ENCODE results near the gene BCL11A. TPM values are rescaled to one million over a fixed set of nuclear protein-coding genes. Genes with fewer than 3 reads are reported as not detected.

BCL11A gene
- total RNA-seq, 1 experiment from 2014 or later = 91.4 TPM

GRCh38 chr2:60565472-60565871 is 12.0 kb upstream of the BCL11A start:
- Histone ChIP-seq H3K4ac (ENCODE audit: low read depth, low read length) (no peak overlapping the region), H2BK20ac (ENCODE audit: low read depth, low read length, poor library complexity, severe bottlenecking) (no peak overlapping the region), H3K56ac (ENCODE audit: insufficient read length, low read depth, low read length) (no peak overlapping the region), H3T11ph (ENCODE audit: low read length) (no peak overlapping the region), H3K23ac (ENCODE audit: insufficient read length, low read depth, low read length) (no peak overlapping the region), H4K8ac (replicated peaks; ENCODE audit: insufficient read length, low read depth, low read length) (no peak overlapping the region), H4K91ac (ENCODE audit: insufficient read length, low read depth, low read length) (no peak overlapping the region), H3K4me1 (ENCODE audit: insufficient read depth, low read length) (peaks cover 3% of the 10 kb centered on the region; the same call in 1 of the 2 replicates), H4K5ac (ENCODE audit: insufficient read length, low read depth, low read length) (no peak overlapping the region), H2AFZ (ENCODE audit: low read length) (no peak overlapping the region), H2BK15ac (ENCODE audit: low read depth, low read length) (no peak overlapping the region), H3K4me2 (ENCODE audit: insufficient read depth, insufficient read length, low read length) (no peak overlapping the region), H3K79me1 (ENCODE audit: insufficient read depth, low read depth, low read length, poor library complexity, severe bottlenecking) (no peaks in the 10 kb centered on the region), H3K14ac (ENCODE audit: insufficient read depth, low read length) (no peak overlapping the region), H3K23me2 (ENCODE audit: insufficient read length, low read depth, low read length, poor library complexity, severe bottlenecking) (peaks cover 11% of the 10 kb centered on the region), H3K79me2 (ENCODE audit: insufficient read depth, low read length) (no peaks in the 10 kb centered on the region), H3K9me3 (ENCODE audit: control insufficient read depth, low read depth, low read length) (no peaks in the 10 kb centered on the region), H3K27ac (ENCODE audit: insufficient read length, low read depth, low read length) (no peak overlapping the region), H2BK5ac (ENCODE audit: insufficient read length, low read length) (no peak overlapping the region), H3K9ac (ENCODE audit: extremely low read depth, insufficient read length, low read length) (no peak overlapping the region), H4K20me1 (ENCODE audit: control insufficient read depth, insufficient read depth, insufficient read length) (no peaks in the 10 kb centered on the region), H2AK5ac (ENCODE audit: insufficient read length, low read length) (no peak overlapping the region), H3K27me3 (ENCODE audit: insufficient read depth, low read length) (peaks cover 2% of the 10 kb centered on the region; the same call in 1 of the 2 replicates), H3K18ac (ENCODE audit: insufficient read length, low read depth, low read length) (no peak overlapping the region), H2BK120ac (ENCODE audit: low read depth, low read length, poor library complexity, severe bottlenecking) (no peak overlapping the region), H2BK12ac (ENCODE audit: insufficient read length, low read depth, low read length) (no peak overlapping the region)
- no peaks in the 10 kb centered on the region for H3K9me3 Mint-ChIP-seq
- TF ChIP-seq CTCF (conservative IDR thresholded peaks at IDR 0.05) = peak; percentile 52; the same call in 2 of the 3 replicates
- no peaks in the 10 kb centered on the region for H3K36me3 Mint-ChIP-seq (ENCODE audit: insufficient read depth in 1 of 3, low read depth in 3 of 3)
- H3K4me1 Mint-ChIP-seq = peaks cover 19 to 25% of the 10 kb centered on the region in 2 experiments
- no peak overlapping the region for H3K27ac Mint-ChIP-seq
- WGBS (ENCODE audit: extremely low coverage, insufficient read length, low lambda C conversion rate) = no CpG with 5 or more reads among the region's 3 CpGs
- DNase-seq = no peak
- no peak overlapping the region for H3K4me3 Mint-ChIP-seq
- H3K27me3 Mint-ChIP-seq (ENCODE audit: low read depth) = peaks cover 3% of the 10 kb centered on the region
